EL (cell line): Measurements from ENCODE around the gene CNOT6.

Source experiments
- DNase-seq: peaks from one replicate; pipeline ENCODE4 v3.0.0-alpha.2; 2016

The CNOT6 gene

GRCh38 chr5:180624587-180624986 lies 130.4 kb downstream of the CNOT6 start:
- no peak for DNase-seq

- DNase-seq = no peak
Observed at GRCh38 chr5:180625125-180625790, 131.1 kb downstream of the CNOT6 start.

GRCh38 chr5:180625791-180626660 lies 131.8 kb downstream of the CNOT6 start:
- no peak for DNase-seq

GRCh38 chr5:180626661-180627385 lies 132.6 kb downstream of the CNOT6 start:
- DNase-seq = no peak

GRCh38 chr5:180627386-180628120 lies 133.4 kb downstream of the CNOT6 start:
- no peak for DNase-seq
